Thyroid gland (tissue), 4 donors: ENCODE data around the gene CSTF1. TPM values are rescaled to one million over a fixed set of nuclear protein-coding genes. Genes with fewer than 3 reads are reported as not detected.

ENCODE experiments used
- DNase-seq, 2 donors: peaks; one replicate each; pipeline ENCODE4 v3.0.0-alpha.2; 2019
- H3K27ac ChIP-seq, 3 donors: fragments of 200-600 bp; sonication (generic); 1 replicate in 2 of 3; 2 replicates in 1 of 3; pipeline ENCODE4 v1.5.1; 2016 to 2019; ENCODE audit warnings: mild to moderate bottlenecking in 1 of 3, moderate library complexity in 1 of 3
- H3K27me3 ChIP-seq: fragments of 200-600 bp; sonication (generic); one replicate; pipeline ENCODE4 v1.5.1; 2019
- H3K36me3 ChIP-seq, 2 donors: fragments of 200-600 bp; sonication (generic); one replicate each; pipeline ENCODE4 v1.5.1; 2016 to 2019
- H3K4me1 ChIP-seq, 2 donors: fragments of 200-600 bp; sonication (generic); one replicate each; pipeline ENCODE4 v1.5.1; 2017 to 2019
- H3K4me3 ChIP-seq, 3 donors: fragments of 200-600 bp; sonication (generic); replicated peaks in 1 of 3; 1 replicate in 2 of 3; 2 replicates in 1 of 3; pipeline ENCODE4 v1.5.1; 2016; ENCODE audit warnings: mild to moderate bottlenecking in 1 of 3
- H3K9me3 ChIP-seq: fragments of 200-600 bp; sonication (generic); one replicate; pipeline ENCODE4 v1.5.1; 2017
- POLR2A ChIP-seq, 2 donors: fragments of 450-650 bp; IDR thresholded peaks; one replicate each; pipeline ENCODE4 v1.6.1; 2017; ENCODE audit warnings: antibody characterized with exemption in 2 of 2, mild to moderate bottlenecking in 2 of 2, moderate library complexity in 1 of 2
- WGBS, 2 donors: methylation state at CpG; one replicate each; pipeline ENCODE4 v1.1.5; 2017; 5-methylcytosine and 5-hydroxymethylcytosine counted together
- intact Hi-C: fragments of 100-400 bp; cut with DNase I; formaldehyde crosslinking; loops from one replicate; pipeline ENCODE4 v1.15.1; 2023
- total RNA-seq, 4 donors: library from RNA; depleted of rRNA; stranded (reverse); fragments of >200 nt; gene quantifications; one replicate each; pipeline ENCODE4 v1.2.3, GENCODE V29; 2016
- TF ChIP-seq, protein P1 (sequence below), 6 experiments: fragments of 200-600 bp in 3 of 6; fragments of 450-650 bp in 3 of 6; sonication (generic) in 3 of 6; IDR thresholded peaks; one replicate each; pipeline ENCODE4 v1.5.1; 2016 to 2019; ENCODE audit warnings: antibody characterized with exemption in 6 of 6, mild to moderate bottlenecking in 2 of 6, inconsistent platforms in 1 of 6, moderate library complexity in 1 of 6

The CSTF1 gene
- total RNA-seq, 4 donors from 2014 or later: 26.9 to 36.8 (median 32.6) TPM

DNA sequence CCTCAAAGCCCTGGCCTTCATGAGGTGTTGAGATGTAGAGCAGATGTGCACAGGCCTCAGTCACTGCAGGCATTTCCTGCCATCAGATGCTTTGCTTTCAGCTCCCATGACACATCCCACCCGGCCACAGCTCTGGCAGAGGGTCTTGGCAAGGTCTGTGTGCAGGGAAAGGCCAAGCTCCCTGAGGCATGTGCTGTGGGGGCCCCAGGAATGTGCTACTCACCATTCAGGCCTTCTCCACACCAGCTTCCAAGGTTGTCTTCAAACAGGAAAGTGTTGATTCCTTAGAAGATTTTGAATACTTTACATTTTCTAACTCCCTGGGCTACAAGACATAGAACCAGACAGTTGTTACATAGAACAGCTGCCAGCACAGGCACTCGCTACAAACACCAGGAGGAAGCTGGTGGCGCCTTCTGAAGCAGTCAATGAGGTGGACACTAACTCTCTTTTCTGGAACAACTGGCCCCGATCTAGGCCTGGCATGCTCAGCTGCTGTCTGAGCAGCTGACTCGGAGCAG lies 47.4 kb downstream of the CSTF1 start:
- H3K4me3 ChIP-seq: no peak overlapping the region
- H3K4me1 ChIP-seq: peaks cover 8 to 13% of the 10 kb centered on the region in 2 donors
- DNase-seq: peak; percentile 53 to 67
- peak overlapping the region in 1 of 3 donors; percentile 9 for H3K27ac ChIP-seq
- intact Hi-C loops: no loop called here
- H3K9me3 ChIP-seq: no peaks in the 10 kb centered on the region
- no peaks in the 10 kb centered on the region for H3K27me3 ChIP-seq
- no peak for TF ChIP-seq POLR2A (IDR thresholded peaks at IDR 0.05)
- TF ChIP-seq, protein P1, sequence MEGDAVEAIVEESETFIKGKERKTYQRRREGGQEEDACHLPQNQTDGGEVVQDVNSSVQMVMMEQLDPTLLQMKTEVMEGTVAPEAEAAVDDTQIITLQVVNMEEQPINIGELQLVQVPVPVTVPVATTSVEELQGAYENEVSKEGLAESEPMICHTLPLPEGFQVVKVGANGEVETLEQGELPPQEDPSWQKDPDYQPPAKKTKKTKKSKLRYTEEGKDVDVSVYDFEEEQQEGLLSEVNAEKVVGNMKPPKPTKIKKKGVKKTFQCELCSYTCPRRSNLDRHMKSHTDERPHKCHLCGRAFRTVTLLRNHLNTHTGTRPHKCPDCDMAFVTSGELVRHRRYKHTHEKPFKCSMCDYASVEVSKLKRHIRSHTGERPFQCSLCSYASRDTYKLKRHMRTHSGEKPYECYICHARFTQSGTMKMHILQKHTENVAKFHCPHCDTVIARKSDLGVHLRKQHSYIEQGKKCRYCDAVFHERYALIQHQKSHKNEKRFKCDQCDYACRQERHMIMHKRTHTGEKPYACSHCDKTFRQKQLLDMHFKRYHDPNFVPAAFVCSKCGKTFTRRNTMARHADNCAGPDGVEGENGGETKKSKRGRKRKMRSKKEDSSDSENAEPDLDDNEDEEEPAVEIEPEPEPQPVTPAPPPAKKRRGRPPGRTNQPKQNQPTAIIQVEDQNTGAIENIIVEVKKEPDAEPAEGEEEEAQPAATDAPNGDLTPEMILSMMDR (IDR thresholded peaks at IDR 0.05): no peak
- no peaks in the 10 kb centered on the region for H3K36me3 ChIP-seq
- 31 to 34% methylated on average over 5 of the region's 5 CpGs for whole genome bisulfite sequencing, 2 donors

- Histone ChIP-seq H3K4me1 (peaks cover 8 to 13% of the 10 kb centered on the region in 2 donors), H3K36me3 (no peaks in the 10 kb centered on the region), H3K27ac (peak overlapping the region in 1 of 3 donors; percentile 9), H3K27me3 (no peaks in the 10 kb centered on the region), H3K9me3 (no peaks in the 10 kb centered on the region), H3K4me3 (no peak overlapping the region)
- DNase-seq: peak; percentile 38 to 48
- intact Hi-C loops: no loop called here
- 48 to 53% methylated on average over 4 of the region's 4 CpGs for WGBS, 2 donors
- TF ChIP-seq POLR2A (IDR thresholded peaks at IDR 0.05): no peak
- TF ChIP-seq, protein P1 (IDR thresholded peaks at IDR 0.05): no peak
Observed at GRCh38 chr20:56440346-56441007, 48.0 kb downstream of the CSTF1 start.

DNA sequence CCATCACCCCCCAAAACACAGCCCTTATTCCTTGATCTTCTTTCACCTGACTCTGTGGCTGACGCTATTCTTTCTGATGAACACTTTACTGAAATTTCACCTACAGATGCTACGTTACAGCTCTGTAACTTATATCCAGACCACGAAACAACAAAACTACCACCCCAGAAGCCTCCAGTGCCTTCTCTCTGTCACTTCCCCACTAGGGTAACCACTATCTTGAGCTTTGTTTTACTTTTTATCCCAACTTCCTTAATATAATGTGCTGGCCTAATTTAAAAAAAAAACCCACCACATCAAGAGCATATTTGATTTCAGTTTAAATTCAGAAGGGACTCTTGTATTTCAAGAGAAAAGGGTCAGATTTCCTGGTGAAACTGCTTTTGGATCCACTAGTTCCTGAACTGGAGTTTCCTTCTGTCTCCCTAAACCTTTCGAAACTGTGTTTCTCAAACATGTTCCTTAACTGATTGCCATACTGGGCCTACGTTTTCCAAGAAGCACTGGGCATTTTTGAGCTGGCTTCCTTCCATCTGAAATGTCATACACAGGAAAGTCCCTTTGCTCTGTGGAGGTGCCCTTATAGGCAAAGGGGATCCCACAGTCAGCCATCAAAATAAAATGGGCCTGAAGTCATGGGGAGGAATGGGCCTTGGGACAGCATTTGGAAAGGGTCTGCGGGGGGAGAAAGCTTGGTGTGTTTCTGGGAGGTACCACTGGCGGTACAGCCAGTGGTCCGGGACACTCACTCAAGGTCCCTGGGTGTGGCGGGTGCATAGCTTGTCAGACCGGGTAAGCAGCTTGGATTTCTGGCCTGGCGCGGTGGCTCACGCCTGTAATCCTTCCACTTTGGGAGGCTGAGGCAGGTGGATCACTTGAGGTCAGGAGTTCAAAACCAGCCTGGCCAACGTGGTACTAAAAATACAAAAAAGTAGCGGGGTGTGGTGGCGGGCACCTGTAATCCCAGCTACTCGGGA lies 50.2 kb downstream of the CSTF1 start:
- no peaks in the 10 kb centered on the region for H3K27me3 ChIP-seq
- TF ChIP-seq, protein P1 (IDR thresholded peaks at IDR 0.05): no peak
- TF ChIP-seq POLR2A (IDR thresholded peaks at IDR 0.05): no peak
- H3K27ac ChIP-seq: no peak overlapping the region
- H3K9me3 ChIP-seq: no peaks in the 10 kb centered on the region
- H3K36me3 ChIP-seq: no peaks in the 10 kb centered on the region
- DNase-seq: no peak
- peaks cover 8 to 13% of the 10 kb centered on the region in 2 donors for H3K4me1 ChIP-seq
- intact Hi-C loops: no loop called here
- H3K4me3 ChIP-seq: no peak overlapping the region
- 89 to 92% methylated on average over 15 to 17 of the region's 17 CpGs for WGBS, 2 donors

DNA sequence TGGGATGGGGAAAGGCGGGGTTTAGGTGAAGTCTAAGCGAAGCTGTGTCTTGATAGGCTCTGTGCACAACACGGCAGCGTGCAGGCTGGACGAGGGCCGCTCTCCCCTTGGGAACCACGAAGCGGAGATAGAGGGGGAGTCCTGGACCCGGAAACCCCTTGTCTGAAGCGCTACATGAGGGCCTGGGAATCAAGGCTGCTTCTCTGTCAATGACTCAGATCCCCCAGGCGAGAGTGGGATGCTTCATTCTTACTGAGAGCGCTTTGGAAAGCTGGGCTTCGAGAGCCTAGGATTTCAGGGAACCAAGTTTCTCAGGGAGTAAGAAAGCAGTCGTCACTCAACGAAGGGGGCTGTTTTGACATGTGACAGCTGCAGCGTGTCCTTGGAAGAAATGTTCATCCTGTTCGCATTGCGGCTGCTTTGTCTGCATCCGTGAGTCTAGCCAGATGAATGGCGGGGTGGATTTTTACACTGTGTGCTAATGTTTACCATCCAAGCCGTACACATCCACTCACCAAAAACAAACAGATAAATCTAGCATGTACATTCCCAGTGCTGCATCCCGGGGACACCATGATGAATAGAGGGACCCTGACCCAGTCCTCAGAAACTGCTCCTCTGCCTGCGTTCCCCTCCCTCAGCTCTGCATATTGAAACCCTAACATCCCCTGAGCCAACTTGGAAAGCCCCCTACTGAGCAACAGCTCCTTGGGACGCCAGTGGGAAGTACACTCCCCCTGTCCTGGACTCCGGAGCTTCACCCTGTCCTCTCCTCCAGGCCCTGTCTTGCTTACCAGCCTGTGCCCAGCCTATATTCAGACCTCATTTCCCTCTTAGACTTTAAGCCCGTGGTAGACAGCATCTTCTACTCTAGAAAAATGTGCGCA lies 51.5 kb downstream of the CSTF1 start:
- Histone ChIP-seq H3K27me3 (no peaks in the 10 kb centered on the region), H3K4me3 (no peak overlapping the region), H3K36me3 (no peaks in the 10 kb centered on the region), H3K27ac (no peak overlapping the region), H3K9me3 (no peaks in the 10 kb centered on the region), H3K4me1 (peaks cover 8 to 13% of the 10 kb centered on the region in 2 donors)
- no peak for TF ChIP-seq POLR2A (IDR thresholded peaks at IDR 0.05)
- TF ChIP-seq, protein P1 (IDR thresholded peaks at IDR 0.05): no peak
- DNase-seq: no peak
- intact Hi-C loops: no loop called here
- 64 to 68% methylated on average over 26 to 27 of the region's 27 CpGs for WGBS, 2 donors
